Tibial nerve (tissue), 3 donors: Measurements from ENCODE around the gene FSCN2.

Source experiments
- POLR2A ChIP-seq, 2 donors: fragments of 450-650 bp; IDR thresholded peaks; one replicate each; pipeline ENCODE4 v1.6.1; 2017; ENCODE audit warnings: antibody characterized with exemption in 2 of 2, mild to moderate bottlenecking in 2 of 2, moderate library complexity in 2 of 2
- TF ChIP-seq, protein P1 (sequence below), 5 experiments: fragments of 200-600 bp in 3 of 5; fragments of 450-650 bp in 2 of 5; sonication (generic) in 3 of 5; IDR thresholded peaks; one replicate each; pipeline ENCODE4 v1.5.1; 2016 to 2019; ENCODE audit warnings: antibody characterized with exemption in 5 of 5, mild to moderate bottlenecking in 3 of 5, moderate library complexity in 2 of 5

GRCh38 chr17:81513372-81513752 is 14.8 kb upstream of the FSCN2 start:
- no peak for TF ChIP-seq POLR2A (IDR thresholded peaks at IDR 0.05)
- TF ChIP-seq, protein P1, sequence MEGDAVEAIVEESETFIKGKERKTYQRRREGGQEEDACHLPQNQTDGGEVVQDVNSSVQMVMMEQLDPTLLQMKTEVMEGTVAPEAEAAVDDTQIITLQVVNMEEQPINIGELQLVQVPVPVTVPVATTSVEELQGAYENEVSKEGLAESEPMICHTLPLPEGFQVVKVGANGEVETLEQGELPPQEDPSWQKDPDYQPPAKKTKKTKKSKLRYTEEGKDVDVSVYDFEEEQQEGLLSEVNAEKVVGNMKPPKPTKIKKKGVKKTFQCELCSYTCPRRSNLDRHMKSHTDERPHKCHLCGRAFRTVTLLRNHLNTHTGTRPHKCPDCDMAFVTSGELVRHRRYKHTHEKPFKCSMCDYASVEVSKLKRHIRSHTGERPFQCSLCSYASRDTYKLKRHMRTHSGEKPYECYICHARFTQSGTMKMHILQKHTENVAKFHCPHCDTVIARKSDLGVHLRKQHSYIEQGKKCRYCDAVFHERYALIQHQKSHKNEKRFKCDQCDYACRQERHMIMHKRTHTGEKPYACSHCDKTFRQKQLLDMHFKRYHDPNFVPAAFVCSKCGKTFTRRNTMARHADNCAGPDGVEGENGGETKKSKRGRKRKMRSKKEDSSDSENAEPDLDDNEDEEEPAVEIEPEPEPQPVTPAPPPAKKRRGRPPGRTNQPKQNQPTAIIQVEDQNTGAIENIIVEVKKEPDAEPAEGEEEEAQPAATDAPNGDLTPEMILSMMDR (IDR thresholded peaks at IDR 0.05), result no peak
